WTC11 (cell line): ENCODE data around the gene LYZL4. TPM values are rescaled to one million over a fixed set of nuclear protein-coding genes. Genes with fewer than 3 reads are reported as not detected.

Experiments
- ATAC-seq: fragments of 200-7000 bp; cut with Tn5 transposase; 2 replicates; pipeline ENCODE4 v1.10.0; 2021; ENCODE audit warnings: mild to moderate bottlenecking, moderate library complexity
- CTCF ChIA-PET: fragments of 300-600 bp; sonication (Branson Sonifier 250); formaldehyde crosslinking; loops from one replicate; lab custom pipeline; 2021; ENCODE audit warnings: antibody characterized with exemption; lab: Charles Lee
- POLR2A ChIA-PET: fragments of 350-600 bp; sonication (Branson Sonifier 250); formaldehyde crosslinking; loops from one replicate; lab custom pipeline; 2021; ENCODE audit warnings: antibody characterized with exemption; lab: Charles Lee
- DNase-seq: peaks from one replicate; pipeline ENCODE4 v3.0.0; 2021; ENCODE audit warnings: low spot score
- H3K27ac Mint-ChIP-seq: 2 replicates; pipeline ENCODE4 v1.8.0; 2021; ENCODE audit warnings: mixed read lengths
- H3K27me3 Mint-ChIP-seq: 2 replicates; pipeline ENCODE4 v1.8.0; 2021; ENCODE audit warnings: low read depth, mild to moderate bottlenecking, moderate library complexity, mixed read lengths
- H3K36me3 Mint-ChIP-seq: 2 replicates; pipeline ENCODE4 v1.8.0; 2021; ENCODE audit warnings: mixed read lengths
- H3K4me1 Mint-ChIP-seq: 2 replicates; pipeline ENCODE4 v1.8.0; 2022; ENCODE audit warnings: mixed read lengths
- H3K4me3 Mint-ChIP-seq: 2 replicates; pipeline ENCODE4 v1.8.0; 2021; ENCODE audit warnings: mild to moderate bottlenecking, moderate library complexity, mixed read lengths
- H3K9me3 Mint-ChIP-seq: 2 replicates; pipeline ENCODE4 v1.8.0; 2021; ENCODE audit warnings: mixed read lengths
- ATF1 ChIP-seq: sonication (generic); formaldehyde crosslinking; IDR thresholded peaks from 2 replicates; pipeline ENCODE4 v1.8.1; 2023; ENCODE audit warnings: mild to moderate bottlenecking, moderate library complexity, missing genetic modification reagents
- E2F5 ChIP-seq: sonication (generic); formaldehyde crosslinking; IDR thresholded peaks from 2 replicates; pipeline ENCODE4 v1.8.1; 2022; ENCODE audit warnings: mild to moderate bottlenecking, moderate library complexity, missing genetic modification reagents
- ESRRA ChIP-seq: sonication (generic); formaldehyde crosslinking; IDR thresholded peaks from 2 replicates; pipeline ENCODE4 v1.8.1; 2022; ENCODE audit warnings: mild to moderate bottlenecking, missing genetic modification reagents, borderline replicate concordance
- ETV6 ChIP-seq: sonication (generic); formaldehyde crosslinking; IDR thresholded peaks from 2 replicates; pipeline ENCODE4 v1.8.1; 2022; ENCODE audit warnings: mild to moderate bottlenecking, missing genetic modification reagents
- FOXK1 ChIP-seq: sonication (generic); formaldehyde crosslinking; IDR thresholded peaks from 2 replicates; pipeline ENCODE4 v1.8.0; 2022; ENCODE audit warnings: mild to moderate bottlenecking, moderate library complexity, missing genetic modification reagents
- IRF2 ChIP-seq: sonication (generic); formaldehyde crosslinking; IDR thresholded peaks from 2 replicates; pipeline ENCODE4 v1.8.0; 2022; ENCODE audit warnings: low read depth, missing genetic modification reagents, borderline replicate concordance
- MYBL2 ChIP-seq: sonication (generic); formaldehyde crosslinking; IDR thresholded peaks from 2 replicates; pipeline ENCODE4 v1.8.1; 2023; ENCODE audit warnings: mild to moderate bottlenecking, moderate library complexity, missing genetic modification reagents
- NFATC4 ChIP-seq: fragments of 250-450 bp; sonication (Bioruptor Pico); IDR thresholded peaks from 2 replicates; pipeline ENCODE4 v1.9.0; 2021; ENCODE audit warnings: mild to moderate bottlenecking
- NFE2L1 ChIP-seq: sonication (generic); formaldehyde crosslinking; IDR thresholded peaks from 2 replicates; pipeline ENCODE4 v1.8.1; 2023; ENCODE audit warnings: missing genetic modification reagents
- RELA ChIP-seq: sonication (generic); formaldehyde crosslinking; IDR thresholded peaks from 2 replicates; pipeline ENCODE4 v1.8.1; 2022; ENCODE audit warnings: missing genetic modification reagents, mild to moderate bottlenecking, borderline replicate concordance
- TEAD4 ChIP-seq: sonication (generic); formaldehyde crosslinking; IDR thresholded peaks from 2 replicates; pipeline ENCODE4 v1.8.0; 2022; ENCODE audit warnings: mild to moderate bottlenecking, missing genetic modification reagents
- ZBTB43 ChIP-seq: sonication (generic); formaldehyde crosslinking; IDR thresholded peaks from 2 replicates; pipeline ENCODE4 v1.8.1; 2023; ENCODE audit warnings: mild to moderate bottlenecking, missing genetic modification reagents
- ZNF219 ChIP-seq: sonication (generic); formaldehyde crosslinking; IDR thresholded peaks from 2 replicates; pipeline ENCODE4 v1.8.0; 2023; ENCODE audit warnings: missing genetic modification reagents, mild to moderate bottlenecking, borderline replicate concordance
- ZNF317 ChIP-seq: sonication (generic); formaldehyde crosslinking; IDR thresholded peaks from 2 replicates; pipeline ENCODE4 v1.8.1; 2023; ENCODE audit warnings: low read depth, mild to moderate bottlenecking, moderate library complexity, missing genetic modification reagents, borderline replicate concordance
- ZNF423 ChIP-seq: fragments of 250-450 bp; sonication (Bioruptor Pico); IDR thresholded peaks from 2 replicates; pipeline ENCODE4 v2.1.2; 2022; ENCODE audit warnings: mild to moderate bottlenecking, moderate library complexity
- total RNA-seq: library from RNA; stranded (reverse); gene quantifications from 3 replicates; pipeline ENCODE4 v1.2.3, GENCODE V29; 2021
- TF ChIP-seq, protein P1 (sequence below): fragments of 250-450 bp; sonication (Bioruptor Pico); IDR thresholded peaks from 2 replicates; pipeline ENCODE4 v1.9.0; 2021; ENCODE audit warnings: mild to moderate bottlenecking, borderline replicate concordance
- TF ChIP-seq, protein P2 (sequence below): sonication (generic); formaldehyde crosslinking; IDR thresholded peaks from 2 replicates; pipeline ENCODE4 v1.8.0; 2022; ENCODE audit warnings: missing genetic modification reagents
- TF ChIP-seq, protein P3 (sequence below): fragments of 250-450 bp; sonication (Bioruptor Pico); conservative IDR thresholded peaks from 2 replicates; pipeline ENCODE4 v1.9.0; 2021; ENCODE audit warnings: mild to moderate bottlenecking
- TF ChIP-seq, protein P4 (sequence below): fragments of 250-450 bp; sonication (Bioruptor Pico); IDR thresholded peaks from 2 replicates; pipeline ENCODE4 v1.8.0; 2021; ENCODE audit warnings: mild to moderate bottlenecking
- TF ChIP-seq, protein P5 (sequence below): fragments of 250-450 bp; sonication (Bioruptor Pico); IDR thresholded peaks from 2 replicates; pipeline ENCODE4 v1.9.0; 2021; ENCODE audit warnings: mild to moderate bottlenecking

The LYZL4 gene
- total RNA-seq, 1 experiment from 2014 or later = not detected

DNA sequence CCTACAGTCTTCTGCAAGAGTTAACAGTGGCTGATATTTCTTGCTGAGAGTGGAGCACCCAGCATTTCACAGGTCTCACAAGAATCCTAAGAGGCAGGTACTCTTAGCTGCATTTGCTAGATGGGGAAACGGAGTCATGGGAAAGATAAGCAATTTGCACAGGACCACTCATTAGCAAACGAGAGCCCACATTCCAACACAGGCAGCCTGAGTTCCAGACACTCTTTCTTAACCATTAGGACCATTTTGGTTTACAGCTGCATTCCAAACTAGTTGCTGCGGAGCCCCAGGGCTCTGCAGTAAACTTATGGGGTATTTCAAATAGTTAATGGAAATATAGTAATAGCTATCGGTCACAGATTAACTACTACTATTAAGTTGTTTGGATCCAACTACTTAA lies 42.5 kb downstream of the LYZL4 start:
- CTCF ChIA-PET = interaction anchor here (2.2 kb wide), 1 partner anchor 138 kb away, joined by 6 read pairs; no protein-coding TSS in a partner anchor
- Mint-ChIP-seq H3K4me3 (no peak overlapping the region), H3K36me3 (peaks cover 13% of the 10 kb centered on the region), H3K9me3 (peaks cover 22% of the 10 kb centered on the region), H3K27ac (no peak overlapping the region), H3K4me1 (peaks cover 24% of the 10 kb centered on the region), H3K27me3 (no peaks in the 10 kb centered on the region; the same call in 1 of the 2 replicates)
- TF ChIP-seq NFE2L1 (CRISPR knock-in tag) = no peak
- TF ChIP-seq FOXK1 (CRISPR knock-in tag) = no peak
- TF ChIP-seq E2F5 (CRISPR knock-in tag) = no peak
- no peak for TF ChIP-seq NFATC4 (CRISPR knock-in tag)
- no peak for TF ChIP-seq MYBL2 (CRISPR knock-in tag)
- TF ChIP-seq, protein P1, sequence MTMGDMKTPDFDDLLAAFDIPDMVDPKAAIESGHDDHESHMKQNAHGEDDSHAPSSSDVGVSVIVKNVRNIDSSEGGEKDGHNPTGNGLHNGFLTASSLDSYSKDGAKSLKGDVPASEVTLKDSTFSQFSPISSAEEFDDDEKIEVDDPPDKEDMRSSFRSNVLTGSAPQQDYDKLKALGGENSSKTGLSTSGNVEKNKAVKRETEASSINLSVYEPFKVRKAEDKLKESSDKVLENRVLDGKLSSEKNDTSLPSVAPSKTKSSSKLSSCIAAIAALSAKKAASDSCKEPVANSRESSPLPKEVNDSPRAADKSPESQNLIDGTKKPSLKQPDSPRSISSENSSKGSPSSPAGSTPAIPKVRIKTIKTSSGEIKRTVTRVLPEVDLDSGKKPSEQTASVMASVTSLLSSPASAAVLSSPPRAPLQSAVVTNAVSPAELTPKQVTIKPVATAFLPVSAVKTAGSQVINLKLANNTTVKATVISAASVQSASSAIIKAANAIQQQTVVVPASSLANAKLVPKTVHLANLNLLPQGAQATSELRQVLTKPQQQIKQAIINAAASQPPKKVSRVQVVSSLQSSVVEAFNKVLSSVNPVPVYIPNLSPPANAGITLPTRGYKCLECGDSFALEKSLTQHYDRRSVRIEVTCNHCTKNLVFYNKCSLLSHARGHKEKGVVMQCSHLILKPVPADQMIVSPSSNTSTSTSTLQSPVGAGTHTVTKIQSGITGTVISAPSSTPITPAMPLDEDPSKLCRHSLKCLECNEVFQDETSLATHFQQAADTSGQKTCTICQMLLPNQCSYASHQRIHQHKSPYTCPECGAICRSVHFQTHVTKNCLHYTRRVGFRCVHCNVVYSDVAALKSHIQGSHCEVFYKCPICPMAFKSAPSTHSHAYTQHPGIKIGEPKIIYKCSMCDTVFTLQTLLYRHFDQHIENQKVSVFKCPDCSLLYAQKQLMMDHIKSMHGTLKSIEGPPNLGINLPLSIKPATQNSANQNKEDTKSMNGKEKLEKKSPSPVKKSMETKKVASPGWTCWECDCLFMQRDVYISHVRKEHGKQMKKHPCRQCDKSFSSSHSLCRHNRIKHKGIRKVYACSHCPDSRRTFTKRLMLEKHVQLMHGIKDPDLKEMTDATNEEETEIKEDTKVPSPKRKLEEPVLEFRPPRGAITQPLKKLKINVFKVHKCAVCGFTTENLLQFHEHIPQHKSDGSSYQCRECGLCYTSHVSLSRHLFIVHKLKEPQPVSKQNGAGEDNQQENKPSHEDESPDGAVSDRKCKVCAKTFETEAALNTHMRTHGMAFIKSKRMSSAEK (CRISPR knock-in tag) = no peak
- TF ChIP-seq, protein P2, sequence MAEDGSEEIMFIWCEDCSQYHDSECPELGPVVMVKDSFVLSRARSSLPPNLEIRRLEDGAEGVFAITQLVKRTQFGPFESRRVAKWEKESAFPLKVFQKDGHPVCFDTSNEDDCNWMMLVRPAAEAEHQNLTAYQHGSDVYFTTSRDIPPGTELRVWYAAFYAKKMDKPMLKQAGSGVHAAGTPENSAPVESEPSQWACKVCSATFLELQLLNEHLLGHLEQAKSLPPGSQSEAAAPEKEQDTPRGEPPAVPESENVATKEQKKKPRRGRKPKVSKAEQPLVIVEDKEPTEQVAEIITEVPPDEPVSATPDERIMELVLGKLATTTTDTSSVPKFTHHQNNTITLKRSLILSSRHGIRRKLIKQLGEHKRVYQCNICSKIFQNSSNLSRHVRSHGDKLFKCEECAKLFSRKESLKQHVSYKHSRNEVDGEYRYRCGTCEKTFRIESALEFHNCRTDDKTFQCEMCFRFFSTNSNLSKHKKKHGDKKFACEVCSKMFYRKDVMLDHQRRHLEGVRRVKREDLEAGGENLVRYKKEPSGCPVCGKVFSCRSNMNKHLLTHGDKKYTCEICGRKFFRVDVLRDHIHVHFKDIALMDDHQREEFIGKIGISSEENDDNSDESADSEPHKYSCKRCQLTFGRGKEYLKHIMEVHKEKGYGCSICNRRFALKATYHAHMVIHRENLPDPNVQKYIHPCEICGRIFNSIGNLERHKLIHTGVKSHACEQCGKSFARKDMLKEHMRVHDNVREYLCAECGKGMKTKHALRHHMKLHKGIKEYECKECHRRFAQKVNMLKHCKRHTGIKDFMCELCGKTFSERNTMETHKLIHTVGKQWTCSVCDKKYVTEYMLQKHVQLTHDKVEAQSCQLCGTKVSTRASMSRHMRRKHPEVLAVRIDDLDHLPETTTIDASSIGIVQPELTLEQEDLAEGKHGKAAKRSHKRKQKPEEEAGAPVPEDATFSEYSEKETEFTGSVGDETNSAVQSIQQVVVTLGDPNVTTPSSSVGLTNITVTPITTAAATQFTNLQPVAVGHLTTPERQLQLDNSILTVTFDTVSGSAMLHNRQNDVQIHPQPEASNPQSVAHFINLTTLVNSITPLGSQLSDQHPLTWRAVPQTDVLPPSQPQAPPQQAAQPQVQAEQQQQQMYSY (CRISPR knock-in tag) = no peak
- TF ChIP-seq ESRRA (CRISPR knock-in tag) = no peak
- no peak for TF ChIP-seq TEAD4 (CRISPR knock-in tag)
- no peak for TF ChIP-seq ETV6 (CRISPR knock-in tag)
- no peak for TF ChIP-seq ZBTB43 (CRISPR knock-in tag)
- TF ChIP-seq, protein P3, sequence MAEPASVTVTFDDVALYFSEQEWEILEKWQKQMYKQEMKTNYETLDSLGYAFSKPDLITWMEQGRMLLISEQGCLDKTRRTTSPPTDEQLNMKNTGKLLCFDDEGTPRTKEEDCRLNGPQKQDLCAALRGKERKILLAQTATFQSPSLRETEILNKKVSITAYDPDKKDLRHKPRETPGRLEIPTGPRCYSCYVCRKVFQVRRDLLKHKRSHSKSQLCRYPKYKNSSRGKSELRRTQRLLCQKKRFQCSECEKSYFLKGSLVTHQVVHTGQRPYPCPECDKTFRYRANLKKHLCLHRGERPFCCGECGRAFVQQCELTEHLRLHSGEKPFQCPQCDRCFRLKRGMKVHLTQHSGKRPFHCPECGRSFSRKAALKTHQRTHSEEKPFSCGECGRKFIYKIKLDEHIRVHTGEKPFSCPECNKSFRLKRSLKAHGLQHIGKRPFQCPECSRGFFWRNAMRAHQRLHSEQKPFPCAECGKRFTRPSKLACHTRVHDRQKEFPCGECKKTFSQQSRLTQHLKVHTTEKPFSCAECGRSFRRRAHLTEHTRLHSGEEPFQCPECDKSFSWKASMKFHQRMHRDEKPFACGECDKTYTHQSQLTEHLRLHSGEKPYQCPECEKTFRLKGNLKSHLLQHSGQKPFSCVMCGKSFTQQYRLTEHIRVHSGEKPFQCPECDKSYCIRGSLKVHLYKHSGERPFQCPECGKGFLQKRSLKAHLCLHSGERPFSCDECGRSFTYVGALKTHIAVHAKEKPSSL (CRISPR knock-in tag) = no peak
- TF ChIP-seq RELA (CRISPR knock-in tag) = no peak
- no peak for TF ChIP-seq ZNF317 (CRISPR knock-in tag)
- TF ChIP-seq, protein P4, sequence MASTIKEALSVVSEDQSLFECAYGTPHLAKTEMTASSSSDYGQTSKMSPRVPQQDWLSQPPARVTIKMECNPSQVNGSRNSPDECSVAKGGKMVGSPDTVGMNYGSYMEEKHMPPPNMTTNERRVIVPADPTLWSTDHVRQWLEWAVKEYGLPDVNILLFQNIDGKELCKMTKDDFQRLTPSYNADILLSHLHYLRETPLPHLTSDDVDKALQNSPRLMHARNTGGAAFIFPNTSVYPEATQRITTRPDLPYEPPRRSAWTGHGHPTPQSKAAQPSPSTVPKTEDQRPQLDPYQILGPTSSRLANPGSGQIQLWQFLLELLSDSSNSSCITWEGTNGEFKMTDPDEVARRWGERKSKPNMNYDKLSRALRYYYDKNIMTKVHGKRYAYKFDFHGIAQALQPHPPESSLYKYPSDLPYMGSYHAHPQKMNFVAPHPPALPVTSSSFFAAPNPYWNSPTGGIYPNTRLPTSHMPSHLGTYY (CRISPR knock-in tag) = no peak
- no peak for TF ChIP-seq ZNF219 (CRISPR knock-in tag)
- TF ChIP-seq ZNF423 (CRISPR knock-in tag) = no peak
- no peak for TF ChIP-seq IRF2 (CRISPR knock-in tag)
- no peak for TF ChIP-seq ATF1 (CRISPR knock-in tag)
- TF ChIP-seq, protein P5, sequence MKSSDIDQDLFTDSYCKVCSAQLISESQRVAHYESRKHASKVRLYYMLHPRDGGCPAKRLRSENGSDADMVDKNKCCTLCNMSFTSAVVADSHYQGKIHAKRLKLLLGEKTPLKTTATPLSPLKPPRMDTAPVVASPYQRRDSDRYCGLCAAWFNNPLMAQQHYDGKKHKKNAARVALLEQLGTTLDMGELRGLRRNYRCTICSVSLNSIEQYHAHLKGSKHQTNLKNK = no peak
- POLR2A ChIA-PET = no interaction called here
- ATAC-seq (no peak), DNase-seq (no peak)
